ENCODE measurements around the gene SGCD. TPM values are rescaled to one million over a fixed set of nuclear protein-coding genes. Genes with fewer than 3 reads are reported as not detected.
A peak's percentile ranks its signal among the peaks of the same experiment; 100 is the strongest.

Gene SGCD
- polyA plus RNA-seq, 5 donors: 7.5 to 15.0 (median 13.3) TPM

GRCh38 chr5:156456857-156457256 lies 129.9 kb downstream of the SGCD start:
- no peak for DNase-seq

GRCh38 chr5:156459812-156460385 lies 132.9 kb downstream of the SGCD start:
- DNase-seq: no peak

DNA sequence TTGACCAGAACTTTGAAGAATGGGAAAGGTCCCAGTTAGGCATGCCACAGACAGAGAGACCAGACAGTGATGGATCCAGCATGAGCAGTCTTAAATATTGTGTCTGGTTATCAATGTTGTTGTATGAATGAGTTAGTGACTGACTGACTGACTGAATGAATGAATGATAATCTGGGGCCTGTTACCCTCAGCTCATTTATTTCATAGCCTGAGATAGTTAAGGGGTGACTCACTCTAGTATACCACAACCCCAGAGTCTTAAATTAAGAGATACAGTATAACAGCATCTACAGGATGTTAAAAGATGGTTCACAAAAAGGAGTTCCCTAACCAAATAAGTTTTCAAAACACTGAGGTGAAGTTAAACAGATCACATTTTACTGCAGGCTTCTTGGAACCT lies 133.5 kb downstream of the SGCD start:
- no peak for DNase-seq

DNA sequence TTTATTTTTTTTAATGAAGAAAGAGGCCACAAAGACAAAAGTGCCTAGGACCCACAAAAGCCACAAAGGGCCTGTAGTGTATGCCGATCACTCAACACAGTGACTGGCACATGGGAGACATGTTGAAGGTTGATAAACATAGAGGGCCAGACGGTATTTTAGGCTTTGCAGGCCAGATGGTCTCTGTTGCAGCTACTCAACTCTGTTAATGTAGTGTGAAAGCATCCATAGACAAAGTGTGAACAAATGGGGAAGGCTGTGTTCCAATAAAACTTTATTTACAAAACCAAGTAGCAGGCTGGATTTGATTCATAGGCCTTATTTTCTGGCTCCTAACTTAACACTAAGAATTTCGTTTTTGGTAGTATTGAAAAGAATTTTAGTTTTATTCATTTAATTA lies 139.9 kb downstream of the SGCD start:
- DNase-seq: no peak

DNA sequence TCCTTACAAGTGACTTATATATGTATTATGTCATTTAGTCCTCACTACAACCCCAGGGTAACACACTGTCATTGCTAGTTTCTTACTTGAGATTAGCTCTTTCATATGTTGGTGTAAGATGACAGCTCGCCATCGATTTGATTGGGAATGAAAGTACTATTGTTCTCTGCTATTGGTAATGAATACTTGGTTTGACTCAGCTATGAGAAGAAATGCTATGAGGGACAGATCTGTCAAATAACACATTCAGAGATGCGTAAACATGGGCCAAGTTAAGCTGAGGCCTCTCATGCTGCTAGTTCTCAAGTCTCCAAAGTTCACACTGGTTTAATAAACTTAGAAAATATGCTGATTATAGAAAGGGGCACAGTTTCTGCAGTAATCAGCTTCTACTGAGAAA lies 142.7 kb downstream of the SGCD start:
- no peak for DNase-seq

GRCh38 chr5:156471893-156472292 lies 144.9 kb downstream of the SGCD start:
- no peak for DNase-seq

DNA sequence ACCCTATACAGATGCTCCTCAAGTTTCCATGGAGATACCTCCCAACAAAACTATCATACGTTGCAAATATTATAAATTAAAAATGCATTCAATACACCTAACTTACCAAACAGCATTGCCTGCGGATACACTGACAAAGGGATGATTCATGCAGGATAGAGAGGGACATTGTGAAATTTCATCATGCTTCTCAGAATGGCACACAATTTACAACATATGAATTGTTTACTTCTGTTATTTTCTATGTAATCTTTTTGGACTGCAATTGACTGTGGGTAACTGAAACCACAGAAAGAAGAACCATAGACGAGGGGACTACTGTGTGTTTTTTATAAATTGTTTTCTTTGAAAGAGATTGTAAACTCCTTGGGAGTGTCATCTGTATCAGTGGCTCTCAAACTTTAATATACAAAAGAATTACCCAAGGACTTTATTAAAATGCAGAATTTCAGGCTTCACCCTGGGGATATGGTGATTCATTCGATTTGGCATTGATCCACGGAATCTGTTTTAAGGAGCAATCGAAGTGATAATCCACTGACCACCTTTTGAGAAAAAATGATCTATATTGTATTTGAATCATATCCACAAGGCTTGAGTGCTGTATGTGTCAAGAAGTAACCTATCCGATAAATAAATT lies 146.4 kb downstream of the SGCD start:
- DNase-seq: no peak

DNA sequence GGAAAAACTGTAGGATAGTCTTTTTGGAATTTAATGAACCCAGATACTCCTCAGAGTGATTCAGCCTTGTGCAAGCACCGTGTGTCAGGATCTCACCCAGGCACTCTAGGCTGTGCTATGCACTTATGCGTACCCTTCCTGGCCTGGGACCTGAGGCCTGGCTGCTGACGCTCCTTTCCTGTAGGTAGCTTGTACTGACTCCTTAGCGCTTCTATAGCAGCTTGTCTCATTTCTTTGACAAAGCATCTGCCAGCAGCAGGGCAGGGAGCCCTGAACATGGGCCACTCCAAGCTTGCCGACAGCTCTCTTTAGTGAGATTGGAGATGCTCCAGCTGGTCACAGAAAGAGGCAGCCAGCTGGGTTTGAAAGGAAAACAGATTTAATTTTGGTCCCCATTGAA lies 147.3 kb downstream of the SGCD start:
- peak; percentile 82 to 89 for DNase-seq

- peak; percentile 46 to 47 for DNase-seq
These were observed 148.5 kb downstream of the SGCD start for GRCh38 chr5:156475182-156476157.

- no peak for DNase-seq
These were observed 149.2 kb downstream of the SGCD start for GRCh38 chr5:156476158-156476551.

GRCh38 chr5:156476678-156477077 lies 149.7 kb downstream of the SGCD start:
- DNase-seq: no peak

DNA sequence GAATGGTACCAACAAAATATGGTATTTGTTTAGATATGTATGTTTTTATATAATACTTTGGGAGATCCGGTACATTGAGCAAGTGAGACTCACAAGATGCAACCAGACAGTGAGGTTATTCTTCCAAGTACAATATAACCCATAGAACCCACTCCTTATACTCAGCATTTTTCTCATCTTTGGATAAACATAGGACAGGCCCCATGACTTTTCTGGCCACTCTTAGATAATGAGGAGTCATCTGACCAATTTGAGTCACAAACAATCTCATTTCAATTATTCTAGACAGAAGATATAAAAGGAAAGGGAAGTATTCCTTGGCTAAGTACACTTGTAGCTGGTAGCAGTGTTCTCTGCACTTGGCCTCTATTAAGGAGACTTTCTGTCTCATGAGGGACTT lies 150.2 kb downstream of the SGCD start:
- DNase-seq: no peak

- peak in 1 of 2 donors; percentile 48 for DNase-seq
These were observed 152.9 kb downstream of the SGCD start for GRCh38 chr5:156479849-156480248.

GRCh38 chr5:156481741-156482140 lies 154.8 kb downstream of the SGCD start:
- DNase-seq: no peak

- DNase-seq: no peak
These were observed 155.9 kb downstream of the SGCD start for GRCh38 chr5:156482818-156483217.

- DNase-seq: no peak
These were observed 159.7 kb downstream of the SGCD start for GRCh38 chr5:156486394-156487238.

DNA sequence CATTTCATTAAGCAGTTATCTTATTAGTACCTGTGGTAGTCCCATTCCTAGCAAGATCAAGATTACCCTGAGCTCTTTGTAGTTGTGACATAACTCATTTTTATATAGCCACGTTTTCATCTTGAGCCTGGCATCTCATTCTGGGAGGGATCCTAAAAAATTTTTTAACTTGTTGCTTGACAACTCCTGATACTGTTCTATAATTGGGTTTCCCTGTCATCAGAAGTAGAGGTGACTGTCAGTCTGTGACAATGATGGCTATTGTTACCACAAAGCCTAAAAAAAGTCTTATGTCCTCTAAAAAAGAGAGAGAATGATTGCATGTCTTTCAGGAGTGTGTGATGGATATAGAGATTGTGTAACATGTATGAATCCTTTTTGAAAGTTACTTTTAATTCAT lies 164.8 kb downstream of the SGCD start:
- DNase-seq: no peak

- no peak for DNase-seq
These were observed 169.3 kb downstream of the SGCD start for GRCh38 chr5:156496291-156496690.

GRCh38 chr5:156497804-156498208 lies 170.8 kb downstream of the SGCD start:
- no peak for DNase-seq

DNA sequence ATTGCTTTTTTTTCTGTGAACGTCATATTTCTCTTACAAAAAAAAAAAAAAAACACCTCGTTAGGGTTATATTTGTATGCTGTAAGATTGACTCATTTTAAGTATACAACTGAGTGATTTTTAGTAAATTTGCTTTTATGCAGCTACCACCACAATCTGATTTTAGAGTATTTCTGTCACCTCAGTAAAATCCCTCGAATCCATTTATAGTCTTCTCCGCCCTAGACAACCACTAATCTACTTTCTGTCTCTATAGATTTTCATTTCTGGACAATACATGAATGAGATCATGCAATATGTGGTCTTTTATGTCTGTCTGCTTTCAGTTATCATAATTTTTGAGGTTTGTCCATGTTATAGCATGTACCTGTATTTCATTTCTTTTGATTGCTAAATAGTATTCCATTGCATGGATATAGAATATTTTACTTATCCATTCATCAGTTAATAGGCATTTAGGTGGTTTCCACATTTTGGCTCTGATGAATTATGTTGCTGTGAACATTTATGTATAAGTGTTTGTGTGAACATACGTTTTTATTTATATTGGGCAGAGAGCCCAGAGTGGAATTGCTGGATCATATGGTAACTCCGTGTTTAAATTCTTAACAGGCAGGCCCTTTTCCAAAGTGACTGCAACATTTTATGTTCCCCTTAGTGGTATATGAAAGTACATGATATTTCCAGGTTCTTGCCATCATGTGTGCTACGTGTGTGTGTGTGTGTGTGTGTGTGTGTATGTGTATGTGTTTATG lies 171.4 kb downstream of the SGCD start:
- DNase-seq: no peak

- no peak for DNase-seq
These were observed 173.8 kb downstream of the SGCD start for GRCh38 chr5:156500755-156501154.
